Measurements from ENCODE around the gene GSG1L. TPM values are rescaled to one million over a fixed set of nuclear protein-coding genes. Genes with fewer than 3 reads are reported as not detected.

Gene GSG1L
- total and polyA plus RNA-seq, 2 of the 13 experiments (the other 11 are each of a cell fraction or from before 2014, with no cell fraction given): not detected

DNA sequence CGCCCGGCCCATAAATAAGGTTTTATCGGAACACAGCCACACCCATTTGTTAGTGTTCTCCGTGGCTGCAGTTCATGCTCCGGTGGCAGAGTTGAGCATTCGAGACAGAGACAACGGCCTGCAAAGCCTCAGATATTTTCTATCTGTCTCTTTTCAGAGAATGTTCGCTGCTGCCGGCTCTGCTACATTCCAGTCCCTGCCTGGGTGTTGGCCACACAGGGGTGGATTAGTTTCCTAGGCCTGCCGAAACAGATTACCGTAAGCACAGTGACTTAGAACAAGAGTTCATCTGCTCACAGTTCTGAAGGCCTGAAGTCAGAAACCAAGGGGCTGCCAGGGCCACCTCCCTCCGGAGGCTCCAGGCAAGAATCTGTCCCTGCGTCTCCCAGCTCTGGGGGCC, 19.1 kb upstream of the GSG1L start (continued):
- no peak for TF ChIP-seq NCOA5 (CRISPR knock-in tag; IDR thresholded peaks at IDR 0.05)

DNA sequence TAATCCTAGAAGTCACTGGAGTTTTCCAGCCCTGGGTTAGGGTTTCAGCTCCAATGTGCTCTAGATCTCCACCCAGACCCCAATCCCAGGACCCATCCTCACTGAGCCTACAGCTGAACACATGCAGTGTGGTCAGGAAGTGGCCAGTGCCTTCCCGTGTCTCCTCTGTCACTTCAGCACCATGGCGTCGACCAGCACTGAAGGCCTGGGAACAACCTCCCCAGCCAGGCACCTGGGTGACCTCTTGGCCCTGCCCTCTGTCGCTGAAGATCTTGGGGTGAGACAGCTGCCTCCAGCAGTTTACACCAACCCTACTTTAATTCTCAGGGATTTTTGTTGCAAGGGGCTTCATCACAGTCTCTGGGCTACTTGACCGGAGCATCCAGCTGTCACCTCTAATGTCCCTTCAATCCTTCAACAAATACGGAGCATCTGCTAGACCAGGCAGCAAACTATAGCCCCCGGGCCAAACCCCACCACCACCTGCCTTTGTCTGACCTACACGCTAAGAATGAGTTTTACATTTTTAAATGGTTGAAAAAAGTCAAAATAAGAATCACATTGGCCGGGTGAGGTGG, 18.0 kb upstream of the GSG1L start:
- ChIA-PET CTCF (ENCODE audit: low intra/inter-chr PET ratio, low total read pairs) (no interaction called here), POLR2A (no interaction called here)
- Histone ChIP-seq H3K36me3 (replicated peaks in 1 of 2; ENCODE audit: control insufficient read depth in 1 of 2, insufficient read depth in 2 of 2, low read length in 2 of 2) (no peaks in the 10 kb centered on the region), H3K9me3 (ENCODE audit: low read length) (no peaks in the 10 kb centered on the region), H3K9ac (ENCODE audit: insufficient read depth, low read depth, low read length) (no peak overlapping the region), H3K79me2 (ENCODE audit: insufficient read depth, low read length) (no peaks in the 10 kb centered on the region), H3K4me1 (ENCODE audit: insufficient read depth, low read length) (no peaks in the 10 kb centered on the region), H2AFZ (ENCODE audit: low read length) (no peak overlapping the region), H3K4me2 (ENCODE audit: low read depth, low read length) (no peak overlapping the region), H3K27me3 (ENCODE audit: control insufficient read depth in 1 of 2, insufficient read depth in 2 of 2, low read length in 2 of 2) (peaks cover 3 to 21% of the 10 kb centered on the region in 2 experiments; a peak in 3 of 5 replicates), H3K4me3 (replicated peaks in 1 of 3; ENCODE audit: insufficient read depth in 1 of 3, low read depth in 2 of 3, low read length in 3 of 3) (no peak overlapping the region), H4K20me1 (ENCODE audit: insufficient read depth, low read length) (no peaks in the 10 kb centered on the region), H3K27ac (ENCODE audit: extremely low read length, insufficient read depth, low read length) (no peak overlapping the region)
- in situ Hi-C loops (cut with HindIII; ENCODE audit: extremely low pct_ligation_motif_present, low pct_unique_long_range_greater_than_20kb) (no loop called here), intact Hi-C loops (cut with micrococcal nuclease; ENCODE audit: unreplicated experiment) (no loop called here)
- 33% methylated on average over 9 of the region's 9 CpGs for WGBS (ENCODE audit: low lambda C conversion rate)
- ATAC-seq (no peak), DNase-seq (ENCODE audit: low spot score) (no peak), FAIRE-seq (no peak)
- BruUV-seq (replicated peaks): no TSS peak
- TF ChIP-seq ZNF230 (CRISPR knock-in tag; IDR thresholded peaks at IDR 0.05): no peak
- TF ChIP-seq, protein P1, sequence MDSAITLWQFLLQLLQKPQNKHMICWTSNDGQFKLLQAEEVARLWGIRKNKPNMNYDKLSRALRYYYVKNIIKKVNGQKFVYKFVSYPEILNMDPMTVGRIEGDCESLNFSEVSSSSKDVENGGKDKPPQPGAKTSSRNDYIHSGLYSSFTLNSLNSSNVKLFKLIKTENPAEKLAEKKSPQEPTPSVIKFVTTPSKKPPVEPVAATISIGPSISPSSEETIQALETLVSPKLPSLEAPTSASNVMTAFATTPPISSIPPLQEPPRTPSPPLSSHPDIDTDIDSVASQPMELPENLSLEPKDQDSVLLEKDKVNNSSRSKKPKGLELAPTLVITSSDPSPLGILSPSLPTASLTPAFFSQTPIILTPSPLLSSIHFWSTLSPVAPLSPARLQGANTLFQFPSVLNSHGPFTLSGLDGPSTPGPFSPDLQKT (CRISPR knock-in tag; IDR thresholded peaks at IDR 0.05; ENCODE audit: borderline replicate concordance): no peak
- no peak for TF ChIP-seq MAF1 (CRISPR knock-in tag; IDR thresholded peaks at IDR 0.05; ENCODE audit: borderline replicate concordance)
- no peak for TF ChIP-seq KDM2A (CRISPR knock-in tag; IDR thresholded peaks at IDR 0.05; ENCODE audit: borderline replicate concordance, low read depth)
- TF ChIP-seq IRF2 (CRISPR knock-in tag; IDR thresholded peaks at IDR 0.05): no peak
- TF ChIP-seq, protein P2, sequence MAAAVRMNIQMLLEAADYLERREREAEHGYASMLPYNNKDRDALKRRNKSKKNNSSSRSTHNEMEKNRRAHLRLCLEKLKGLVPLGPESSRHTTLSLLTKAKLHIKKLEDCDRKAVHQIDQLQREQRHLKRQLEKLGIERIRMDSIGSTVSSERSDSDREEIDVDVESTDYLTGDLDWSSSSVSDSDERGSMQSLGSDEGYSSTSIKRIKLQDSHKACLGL (CRISPR knock-in tag; IDR thresholded peaks at IDR 0.05): no peak
- TF ChIP-seq ZNF558 (CRISPR knock-in tag; IDR thresholded peaks at IDR 0.05; ENCODE audit: borderline replicate concordance): no peak
- TF ChIP-seq EZH2 (conservative IDR thresholded peaks at IDR 0.05; ENCODE audit: low read depth, low read length): no peak
- no peak for TF ChIP-seq ZNF569 (CRISPR knock-in tag; IDR thresholded peaks at IDR 0.05; ENCODE audit: borderline replicate concordance)
- no peak for TF ChIP-seq SAFB2 (CRISPR knock-in tag; IDR thresholded peaks at IDR 0.05; ENCODE audit: borderline replicate concordance, low read depth)
- no peak for TF ChIP-seq CREB1 (IDR thresholded peaks at IDR 0.05)
- TF ChIP-seq CREB1 (CRISPR knock-in tag; IDR thresholded peaks at IDR 0.05): no peak
- TF ChIP-seq, protein P3, sequence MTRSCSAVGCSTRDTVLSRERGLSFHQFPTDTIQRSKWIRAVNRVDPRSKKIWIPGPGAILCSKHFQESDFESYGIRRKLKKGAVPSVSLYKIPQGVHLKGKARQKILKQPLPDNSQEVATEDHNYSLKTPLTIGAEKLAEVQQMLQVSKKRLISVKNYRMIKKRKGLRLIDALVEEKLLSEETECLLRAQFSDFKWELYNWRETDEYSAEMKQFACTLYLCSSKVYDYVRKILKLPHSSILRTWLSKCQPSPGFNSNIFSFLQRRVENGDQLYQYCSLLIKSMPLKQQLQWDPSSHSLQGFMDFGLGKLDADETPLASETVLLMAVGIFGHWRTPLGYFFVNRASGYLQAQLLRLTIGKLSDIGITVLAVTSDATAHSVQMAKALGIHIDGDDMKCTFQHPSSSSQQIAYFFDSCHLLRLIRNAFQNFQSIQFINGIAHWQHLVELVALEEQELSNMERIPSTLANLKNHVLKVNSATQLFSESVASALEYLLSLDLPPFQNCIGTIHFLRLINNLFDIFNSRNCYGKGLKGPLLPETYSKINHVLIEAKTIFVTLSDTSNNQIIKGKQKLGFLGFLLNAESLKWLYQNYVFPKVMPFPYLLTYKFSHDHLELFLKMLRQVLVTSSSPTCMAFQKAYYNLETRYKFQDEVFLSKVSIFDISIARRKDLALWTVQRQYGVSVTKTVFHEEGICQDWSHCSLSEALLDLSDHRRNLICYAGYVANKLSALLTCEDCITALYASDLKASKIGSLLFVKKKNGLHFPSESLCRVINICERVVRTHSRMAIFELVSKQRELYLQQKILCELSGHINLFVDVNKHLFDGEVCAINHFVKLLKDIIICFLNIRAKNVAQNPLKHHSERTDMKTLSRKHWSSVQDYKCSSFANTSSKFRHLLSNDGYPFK (CRISPR knock-in tag; IDR thresholded peaks at IDR 0.05; ENCODE audit: borderline replicate concordance): no peak
- no peak for TF ChIP-seq BORCS8-MEF2B (CRISPR knock-in tag; IDR thresholded peaks at IDR 0.05)
- TF ChIP-seq NFKB2 (CRISPR knock-in tag; IDR thresholded peaks at IDR 0.05; ENCODE audit: borderline replicate concordance): no peak
- no peak for TF ChIP-seq CREB3 (CRISPR knock-in tag; IDR thresholded peaks at IDR 0.05)
- TF ChIP-seq SYNCRIP (IDR thresholded peaks at IDR 0.05; ENCODE audit: insufficient read depth, low read depth, low read length): no peak
- no peak for TF ChIP-seq CEBPB (IDR thresholded peaks at IDR 0.05; ENCODE audit: borderline replicate concordance, low read depth, low read length)

All from HepG2 (cell line).